ENCODE results near the gene PLLP.
"Not testable (repeated sequence)": the region's sequence is repeated elsewhere in the genome, so short reads cannot be mapped to it uniquely, and the experiment has no call there.

The PLLP gene

DNA sequence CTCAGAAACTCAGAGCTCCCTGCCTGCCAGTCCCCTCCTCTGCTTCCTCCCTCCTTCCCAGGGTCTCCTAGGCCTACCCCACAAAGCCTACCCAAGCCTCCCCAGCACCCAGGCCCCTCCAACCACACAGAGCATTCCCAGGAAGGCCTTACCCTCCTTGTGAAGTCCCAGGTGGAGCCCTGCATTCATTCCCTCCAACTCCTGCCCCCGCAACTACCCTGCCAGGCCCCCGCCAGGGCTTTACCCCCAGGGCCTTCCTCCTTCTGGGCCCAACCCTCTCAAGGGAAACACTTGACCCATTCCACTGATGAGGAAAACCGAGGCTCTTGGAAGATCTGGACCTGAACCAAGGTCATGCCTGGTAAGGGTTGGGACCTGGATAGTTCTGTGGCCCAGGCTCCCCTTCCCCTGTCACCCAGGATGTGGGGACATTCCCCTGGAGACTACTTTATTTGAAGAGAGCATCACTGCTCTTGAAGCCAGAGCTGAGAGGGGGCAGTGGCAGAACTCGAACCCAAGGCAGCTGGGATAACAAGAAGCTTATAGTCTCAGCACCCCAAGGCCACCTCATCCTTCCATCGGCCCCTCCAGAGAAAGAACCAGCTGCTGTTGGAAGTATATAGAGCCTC is 12.5 kb downstream of the PLLP start:
- DNase-seq = no peak

DNA sequence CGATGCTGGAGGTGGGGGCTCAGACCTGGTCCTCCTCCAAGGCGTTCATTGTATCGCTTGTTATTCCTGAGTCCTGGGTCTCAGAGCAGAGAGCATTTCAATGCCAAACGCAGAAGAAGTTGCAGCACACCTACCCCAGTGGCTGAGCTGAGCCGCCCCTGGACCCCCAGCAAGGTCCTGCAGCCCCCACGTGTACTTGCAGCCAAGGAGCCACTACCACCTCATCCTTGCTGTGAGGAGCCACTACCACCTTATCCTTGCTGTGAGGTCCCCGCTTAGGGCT is 13.5 kb downstream of the PLLP start:
- no peak for DNase-seq

DNA sequence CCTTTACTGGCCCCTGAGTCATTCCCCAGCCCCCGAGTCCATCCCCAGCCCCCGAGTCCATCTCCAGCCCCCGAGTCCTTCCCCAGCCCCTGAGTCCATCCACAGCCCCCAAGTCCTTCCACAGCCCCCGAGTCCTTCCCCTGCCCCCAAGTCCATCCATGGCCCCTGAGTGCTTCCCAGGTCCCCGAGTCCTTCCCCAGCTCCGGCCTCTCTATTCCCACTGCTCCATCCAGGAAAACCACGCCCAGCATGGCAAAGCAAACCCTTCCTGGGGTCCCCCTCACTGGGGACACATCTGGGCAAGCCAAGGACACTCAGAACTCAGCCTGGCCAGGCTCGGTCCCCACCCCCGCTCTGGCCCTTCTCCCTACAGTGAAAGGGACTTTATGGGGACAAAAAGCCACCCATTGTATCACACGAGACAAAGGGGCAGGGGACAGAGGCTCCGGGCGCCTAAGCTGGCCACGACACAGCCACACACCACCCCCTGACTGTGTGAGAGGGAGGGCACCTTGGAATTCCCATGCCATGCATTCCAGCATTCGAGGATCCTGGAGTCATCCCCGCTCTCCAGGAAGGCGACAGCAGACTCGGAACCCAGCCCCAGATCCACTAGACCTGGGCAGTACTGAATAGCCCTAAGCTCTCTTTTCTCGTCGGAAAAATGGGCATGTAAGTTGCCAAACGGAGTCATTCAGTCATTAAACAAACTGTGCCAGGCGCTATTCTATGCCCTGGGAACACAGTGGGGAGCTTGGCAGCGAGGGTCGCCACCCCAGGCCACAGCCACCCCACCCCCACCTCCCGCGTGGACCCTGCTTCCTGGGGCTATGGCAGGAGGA is 14.0 kb downstream of the PLLP start:
- no peak for DNase-seq

DNA sequence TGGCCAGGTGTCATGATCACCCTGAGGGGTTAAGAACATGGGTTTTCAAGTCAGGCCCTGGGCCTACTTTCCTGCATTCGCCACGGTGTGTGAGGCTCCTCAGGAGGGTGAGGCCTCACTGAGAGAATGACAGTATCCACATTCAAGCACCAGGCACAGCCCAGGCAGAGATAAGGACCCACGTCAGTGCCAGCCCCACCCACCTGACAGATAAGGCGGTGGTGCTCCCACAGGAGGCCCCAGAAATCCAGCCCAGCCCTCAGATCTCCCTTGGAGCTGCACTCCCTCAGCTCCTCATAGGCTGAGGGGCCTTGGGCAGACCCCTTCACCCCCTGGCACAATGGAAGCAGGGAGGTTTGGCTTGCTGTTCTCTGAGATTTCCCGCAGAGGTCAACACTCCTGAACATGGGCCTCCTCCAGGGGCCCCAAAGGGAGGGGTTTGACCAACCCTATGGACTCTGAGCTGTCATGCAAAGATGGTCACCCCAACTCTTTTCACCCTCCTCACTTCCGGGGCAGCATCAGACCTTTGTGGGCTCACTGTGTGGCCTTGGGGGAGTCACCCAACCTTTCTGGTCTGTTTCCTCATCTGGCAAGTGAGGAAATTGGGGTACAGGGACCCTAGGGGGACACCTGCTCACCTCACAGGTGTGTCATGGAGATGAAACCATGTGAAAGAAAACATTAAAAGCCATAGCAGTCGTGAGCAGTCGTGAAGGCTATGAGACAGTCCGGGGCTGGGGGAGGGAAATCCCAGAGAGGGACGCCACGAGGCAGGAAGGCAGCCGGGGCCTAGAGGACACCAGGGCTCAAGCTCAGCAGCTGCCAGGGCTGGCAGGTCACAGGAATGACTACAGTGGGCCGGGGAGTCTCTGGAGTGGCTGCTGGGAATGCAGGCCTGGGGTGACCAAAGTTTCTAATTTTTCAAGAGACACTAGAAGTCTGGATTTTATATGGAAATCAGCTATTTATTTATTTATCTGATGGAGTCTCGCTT is 15.4 kb downstream of the PLLP start:
- peak in 1 of 5 experiments; percentile 41 for DNase-seq

DNA sequence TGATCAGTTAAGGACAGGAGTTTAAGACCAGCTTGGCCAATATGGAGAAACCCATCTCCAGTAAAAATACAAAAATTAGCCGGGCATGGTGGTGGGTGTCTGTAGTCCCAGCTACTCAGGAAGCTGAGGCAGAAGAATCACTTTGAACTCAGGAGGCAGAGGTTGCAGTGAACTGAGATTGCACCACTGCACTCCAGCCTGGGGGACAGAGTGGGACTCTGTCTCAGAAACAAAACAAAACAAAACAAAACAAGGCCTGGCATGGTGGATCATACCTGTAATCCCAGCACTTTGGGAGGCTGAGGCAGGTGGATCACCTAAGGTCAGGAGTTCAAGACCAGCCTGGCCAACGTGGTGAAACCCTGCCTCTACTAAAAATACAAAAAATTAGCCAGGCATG is 17.1 kb downstream of the PLLP start:
- not testable (repeated sequence) for DNase-seq

DNA sequence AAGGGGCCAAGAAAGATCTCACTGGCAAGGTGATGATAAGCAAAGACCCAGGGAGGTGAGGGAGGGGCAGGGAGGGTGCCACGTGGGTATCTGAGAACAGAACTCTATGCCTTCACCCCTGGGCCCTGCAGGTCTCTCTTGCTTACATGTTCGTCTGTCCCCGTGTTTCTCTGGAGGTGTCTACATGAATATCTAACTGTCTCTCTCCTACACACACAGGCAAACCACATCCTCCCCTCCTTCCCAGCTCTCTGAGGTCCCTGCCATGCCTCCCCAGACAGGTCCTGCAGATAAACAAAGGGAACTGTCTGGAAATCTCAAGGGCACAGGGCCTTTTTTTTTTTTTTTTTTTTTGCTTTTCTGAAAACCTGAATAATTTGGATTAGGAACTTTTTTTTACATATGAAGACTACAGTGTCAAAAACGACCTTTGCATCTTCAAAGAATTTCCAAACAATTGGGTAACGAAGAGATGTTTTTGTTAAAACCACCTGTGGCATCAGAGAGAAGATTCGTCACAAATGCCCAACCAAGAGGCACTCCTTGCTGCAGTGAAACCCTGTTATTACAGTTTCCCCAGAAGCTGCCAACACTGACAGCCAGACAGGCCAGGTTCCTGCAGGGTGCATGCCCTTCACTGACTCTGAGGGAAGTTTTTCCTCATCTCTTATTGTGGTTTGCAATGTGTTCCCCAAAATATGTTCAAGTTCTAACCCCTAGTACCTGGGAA is 17.8 kb downstream of the PLLP start:
- peak in 2 of 5 experiments; percentile 23 to 86 for DNase-seq

DNA sequence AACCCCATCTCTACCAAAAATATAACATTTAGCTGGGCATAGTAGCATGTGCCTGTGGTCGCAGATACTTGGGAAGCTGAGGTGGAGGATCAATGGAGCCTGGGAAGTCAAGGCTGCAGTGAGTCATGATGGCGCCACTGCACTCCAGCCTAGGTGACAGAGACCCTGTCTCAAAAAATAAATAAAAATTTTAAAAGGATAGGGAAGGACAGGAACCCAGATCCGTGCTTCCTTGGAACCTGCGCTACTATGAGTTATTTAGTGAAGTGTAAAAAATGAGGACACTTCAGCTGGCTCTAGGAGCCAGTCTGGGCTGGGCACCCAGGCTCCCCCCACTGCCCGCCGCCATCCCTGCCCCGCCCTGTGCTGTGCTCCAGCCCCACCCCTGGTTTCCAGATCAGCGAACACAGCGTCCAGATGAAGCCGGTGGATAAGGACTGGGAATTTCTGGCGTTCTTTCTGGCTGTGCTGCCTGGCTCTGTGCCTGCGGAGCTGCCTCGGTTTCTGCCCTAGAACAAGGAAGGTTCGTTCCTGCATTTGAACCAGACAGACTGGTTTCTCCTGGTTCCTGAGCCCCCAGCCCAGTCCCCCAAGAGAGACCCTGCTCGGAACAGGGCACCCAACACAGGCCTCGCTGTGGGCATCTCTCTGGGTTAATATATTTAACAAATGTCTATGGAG is 18.5 kb downstream of the PLLP start:
- DNase-seq = no peak

DNA sequence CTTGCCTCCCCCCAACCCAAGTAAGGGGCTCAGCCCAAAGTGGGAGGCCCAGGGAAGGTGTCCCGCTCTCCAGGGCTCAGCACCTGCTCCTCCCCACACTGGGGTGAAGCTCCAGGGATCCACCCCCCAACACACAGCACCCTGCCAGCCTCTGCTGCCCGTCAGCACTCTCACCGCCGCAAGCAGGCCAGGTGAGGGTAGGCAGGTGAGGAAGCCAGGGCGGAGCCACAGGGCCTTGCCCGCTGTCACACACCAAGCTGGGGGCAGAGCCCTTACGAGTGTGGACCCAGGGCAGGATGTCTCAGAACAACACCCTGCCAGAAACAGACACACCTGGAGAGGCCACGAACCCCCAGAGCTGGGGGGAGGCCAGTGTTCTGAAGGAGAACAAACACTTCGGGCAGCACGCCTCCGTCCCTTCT is 19.5 kb downstream of the PLLP start:
- DNase-seq = no peak

DNA sequence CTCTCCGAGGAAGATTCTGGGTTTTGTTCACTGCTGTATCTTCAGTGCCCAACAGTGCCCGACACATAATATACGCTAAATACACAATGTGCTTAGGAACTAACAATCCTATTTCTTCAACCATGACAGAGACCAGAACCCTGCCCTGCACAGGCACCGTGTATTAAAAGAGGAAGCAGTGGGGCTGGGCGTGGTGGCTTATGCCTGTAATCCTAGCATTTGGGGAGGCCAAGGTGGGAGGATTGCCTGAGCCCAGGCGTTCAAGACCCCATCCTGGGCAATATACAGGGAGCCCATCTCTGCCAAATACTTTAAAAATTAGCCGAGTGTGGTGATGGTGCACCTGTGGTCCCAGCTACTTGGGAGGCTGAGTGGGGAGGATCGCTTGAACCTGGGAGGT is 20.1 kb downstream of the PLLP start:
- DNase-seq = no peak

DNA sequence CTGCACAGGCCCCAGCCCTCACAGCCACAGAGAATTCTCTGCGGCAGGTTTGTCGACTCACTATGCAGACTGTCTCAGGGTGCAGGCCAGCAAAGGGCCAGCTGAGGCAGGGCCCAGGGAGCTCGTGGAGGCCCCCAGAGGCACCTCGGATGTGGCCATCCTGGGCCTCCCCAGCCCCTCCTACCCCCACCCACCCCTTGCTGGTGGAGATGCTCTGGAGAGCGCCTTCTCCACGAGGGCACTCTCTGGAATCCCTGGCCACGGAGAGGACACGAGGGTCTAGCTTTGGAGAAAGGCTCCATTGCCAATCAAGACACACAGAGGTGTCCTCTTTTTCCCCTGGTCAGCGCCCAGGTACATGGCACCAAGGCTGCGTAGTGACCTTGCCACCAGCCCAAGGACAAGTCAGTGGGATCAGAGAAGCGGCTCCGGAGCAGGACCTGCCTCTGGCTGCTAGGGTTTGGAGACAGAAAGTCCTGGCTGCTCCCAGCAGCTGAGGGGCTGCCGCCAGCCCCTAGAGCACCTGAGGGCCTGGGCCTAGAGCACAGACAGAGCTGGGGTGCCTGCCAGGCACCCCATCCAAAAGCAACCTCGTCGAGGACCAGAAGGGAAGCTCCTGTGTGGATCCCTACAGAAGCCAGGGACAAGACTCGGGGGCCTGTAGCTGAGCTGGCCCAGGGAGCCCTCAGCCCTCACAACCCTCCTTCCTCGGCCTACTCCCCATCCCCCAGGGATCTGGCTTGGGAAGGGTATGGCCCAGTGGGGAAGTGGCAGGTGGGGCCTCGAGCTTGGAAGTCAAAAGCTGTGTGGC is 20.7 kb downstream of the PLLP start:
- DNase-seq = no peak

DNA sequence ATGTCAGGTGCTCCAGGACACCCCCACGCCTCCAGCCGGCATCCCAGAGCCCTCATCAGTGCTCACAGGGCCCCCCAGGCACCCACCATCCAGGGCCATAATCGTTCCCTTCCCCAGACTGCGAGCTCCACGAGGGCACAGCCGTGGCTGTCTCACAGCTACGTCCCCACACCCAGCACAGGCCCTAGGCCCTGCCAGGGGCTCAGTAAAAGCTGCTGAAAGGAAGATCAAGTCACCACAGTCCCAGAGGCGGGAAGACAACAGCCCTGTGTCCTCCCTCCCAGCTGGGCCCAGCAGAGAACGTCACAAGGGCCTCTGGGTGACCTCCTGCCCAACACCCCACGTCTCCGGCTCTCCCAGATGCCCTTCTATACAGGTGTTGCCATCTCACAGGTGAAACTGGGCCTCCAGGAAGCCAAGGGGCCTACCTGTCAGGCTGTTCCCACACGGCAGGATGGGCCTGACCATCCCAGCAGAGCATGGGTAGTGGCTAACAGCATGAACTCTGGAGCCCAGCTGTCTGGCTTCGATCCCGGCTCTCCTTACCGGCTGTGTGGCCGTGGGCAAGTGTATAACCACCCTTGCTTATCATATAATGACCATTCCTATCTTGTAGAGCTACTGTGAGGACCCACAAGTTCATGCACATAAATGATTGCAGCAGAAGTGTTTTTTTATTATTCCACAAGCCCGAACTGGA is 21.5 kb downstream of the PLLP start:
- no peak for DNase-seq

DNA sequence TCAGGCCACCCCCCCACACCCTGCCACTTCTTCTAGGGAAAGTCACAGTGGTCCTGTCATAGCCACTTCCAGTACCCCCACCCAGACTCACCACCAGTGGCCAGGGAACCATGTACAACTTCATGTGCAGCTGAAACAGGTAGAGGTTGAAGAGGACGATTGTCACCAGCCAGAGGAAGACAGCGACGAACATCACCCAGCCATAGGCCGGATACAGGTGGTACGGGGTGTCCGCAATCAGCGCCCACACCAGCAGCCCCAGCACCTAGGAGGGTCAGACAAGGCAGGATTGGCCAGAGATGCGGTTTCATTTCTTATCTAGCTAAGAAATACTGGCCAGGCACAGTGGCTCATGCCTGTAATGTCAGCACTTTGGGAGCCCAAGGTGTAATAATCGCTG is 22.7 kb downstream of the PLLP start:
- no peak for DNase-seq

DNA sequence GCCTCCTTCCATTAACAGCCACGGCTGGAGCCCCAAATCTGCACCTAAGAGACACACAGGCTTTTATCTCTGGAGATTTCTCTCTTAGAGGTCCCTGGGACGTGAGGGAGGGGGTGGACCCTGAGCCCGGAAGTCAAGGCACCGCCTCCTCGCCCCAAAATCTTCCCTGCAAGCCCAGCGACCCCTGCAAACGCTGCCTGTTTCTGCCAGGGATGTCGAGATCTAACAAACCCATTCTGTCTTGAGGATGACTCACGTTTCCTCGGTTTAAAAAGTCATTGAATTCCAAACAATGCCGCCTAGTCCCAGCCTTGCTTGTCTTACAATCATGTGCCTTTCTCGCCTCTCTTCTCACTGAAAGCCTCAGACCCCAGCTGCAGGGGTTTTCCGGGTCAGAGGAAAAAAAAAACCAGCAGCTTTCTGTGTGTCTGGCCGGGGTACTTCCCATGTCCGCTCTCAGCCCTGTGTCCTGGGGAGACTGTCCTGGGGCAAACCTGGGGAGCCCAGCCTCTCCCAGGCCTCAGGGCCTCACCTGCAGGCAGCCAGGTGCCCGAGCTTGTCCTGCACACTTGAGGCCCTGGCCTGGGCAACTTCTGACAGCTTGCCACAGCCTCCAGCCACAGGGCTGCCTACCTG is 24.1 kb downstream of the PLLP start:
- no peak for DNase-seq

DNA sequence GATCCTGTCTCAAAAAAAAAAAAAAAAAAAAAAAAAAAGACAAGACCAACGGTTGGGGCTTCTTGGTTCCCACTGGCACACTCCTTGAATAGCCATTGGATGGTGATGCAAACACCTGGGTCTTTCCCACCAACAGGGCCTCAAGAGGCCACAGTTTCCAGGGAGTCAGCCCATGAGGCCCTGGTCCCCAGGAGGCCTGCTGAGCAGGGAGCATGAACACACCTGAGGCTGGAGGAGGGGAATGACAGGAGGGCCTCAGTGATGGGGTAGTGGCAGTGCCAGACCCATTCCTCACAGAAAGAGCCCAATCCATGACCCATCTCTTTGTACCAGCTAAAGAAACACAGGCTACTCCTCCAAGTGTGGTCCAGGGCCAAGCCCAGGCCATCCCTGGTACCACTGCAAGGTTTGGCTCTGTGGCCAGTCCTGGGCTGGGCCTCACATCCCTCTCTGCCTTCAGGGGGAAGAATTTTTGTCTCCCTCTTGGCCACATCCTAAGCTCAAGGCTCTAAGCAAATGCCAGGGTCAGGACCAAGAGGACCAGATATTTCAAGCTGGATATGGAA is 25.5 kb downstream of the PLLP start:
- DNase-seq = no peak

DNA sequence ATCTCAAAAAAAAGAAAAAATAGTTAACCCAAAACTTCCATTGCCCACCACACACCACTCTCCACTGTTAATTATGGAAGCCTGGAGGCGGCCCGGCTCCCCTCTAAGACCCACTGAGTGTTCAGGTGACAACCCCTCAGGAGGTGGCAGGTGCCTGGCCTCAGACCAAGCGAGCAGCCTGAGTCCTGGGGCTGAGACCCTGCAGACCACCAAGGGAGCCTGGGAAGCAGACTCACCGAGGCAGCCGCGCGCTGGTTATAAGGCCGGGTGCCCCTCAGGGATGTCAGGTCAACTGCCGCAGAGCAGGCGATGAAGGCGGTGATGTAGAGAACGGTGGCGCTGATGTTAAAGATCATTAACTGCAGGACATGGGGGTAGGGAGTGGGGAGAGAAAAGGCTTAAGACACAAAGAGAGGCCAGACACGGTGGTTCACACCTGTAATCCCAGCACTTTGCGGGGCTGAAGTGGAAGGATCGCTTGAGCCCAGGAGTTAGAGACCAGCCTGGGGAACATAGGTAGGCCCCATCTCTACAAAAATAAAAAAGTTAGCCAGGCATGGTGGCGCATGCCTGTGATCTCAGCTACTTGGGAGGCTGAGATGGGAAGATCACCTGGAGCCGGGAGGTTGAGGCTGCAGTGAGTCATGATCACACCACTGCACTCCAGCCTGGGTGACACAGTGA is 26.1 kb downstream of the PLLP start:
- DNase-seq = no peak

DNA sequence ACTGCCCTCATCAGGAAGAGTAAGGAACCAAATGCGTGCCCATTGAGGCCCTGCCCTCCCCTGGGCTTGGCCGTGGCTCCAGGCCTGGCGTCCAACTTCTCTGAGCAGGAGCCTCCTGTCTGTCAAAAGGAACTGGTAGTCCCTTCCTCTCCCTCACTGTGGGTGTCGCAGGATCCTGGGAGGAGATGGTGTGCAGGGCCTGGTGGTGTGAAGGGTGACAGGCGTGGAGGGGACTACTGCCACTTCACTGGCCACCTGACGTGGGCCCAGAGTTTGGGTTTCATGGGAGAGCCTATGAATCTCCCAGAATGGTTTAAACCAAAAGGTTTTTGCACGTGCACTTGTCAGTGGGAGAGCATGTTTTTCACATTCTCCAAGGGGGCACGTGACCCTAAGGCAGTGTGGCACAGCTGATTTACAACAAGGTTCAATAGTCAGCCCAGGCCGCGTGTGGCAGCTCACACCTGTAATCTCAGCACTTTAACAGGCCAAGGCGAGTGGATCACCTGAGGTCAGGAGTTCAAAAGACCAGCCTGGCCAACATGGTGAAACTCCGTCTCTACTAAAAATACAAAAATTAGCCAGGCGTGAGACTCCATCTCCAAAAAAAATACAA is 26.9 kb downstream of the PLLP start:
- DNase-seq = no peak

DNA sequence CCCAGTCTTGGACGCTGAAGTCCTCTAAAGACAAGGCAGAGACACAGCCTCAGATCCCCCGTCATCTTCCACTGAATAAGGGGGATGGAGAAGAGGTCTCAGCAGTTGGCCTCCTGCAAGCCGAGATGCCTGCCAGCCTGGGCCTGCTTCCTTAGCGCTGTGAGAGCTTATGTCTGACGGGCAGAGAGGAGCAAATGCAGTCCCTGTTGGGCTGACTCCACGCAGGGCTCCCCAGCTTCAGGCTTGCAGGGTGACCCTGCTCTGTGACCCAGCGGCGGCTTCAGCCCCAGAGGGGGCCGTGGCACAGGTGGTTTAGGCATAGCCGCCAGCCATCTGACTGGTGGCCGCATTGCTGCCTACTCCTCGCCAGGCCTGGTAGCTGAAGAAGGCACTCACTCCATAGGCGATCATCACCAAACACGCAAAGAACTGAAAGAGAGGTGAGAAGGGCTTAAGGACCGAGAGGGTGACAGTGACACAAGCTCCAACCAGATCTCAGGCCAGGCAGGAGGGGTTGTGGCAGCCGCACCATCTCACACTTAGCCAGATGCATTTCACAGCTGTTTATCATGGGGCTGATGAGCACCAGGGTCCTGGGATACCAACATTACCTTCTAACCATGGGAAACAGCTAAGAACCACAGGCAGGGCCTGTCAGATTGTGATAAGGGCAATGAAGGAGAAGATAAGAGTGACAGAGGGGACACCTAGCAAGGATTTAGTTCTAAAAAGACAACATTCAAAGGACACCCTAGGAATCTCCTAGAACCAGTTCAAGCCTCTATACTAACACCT is 27.7 kb downstream of the PLLP start:
- no peak for DNase-seq

Data from T-helper 2 cell (primary cell).